Colon (tissue), 2 donors: Measurements from ENCODE around the gene TRIM61.
"Not testable (repeated sequence)": the region's sequence is repeated elsewhere in the genome, so short reads cannot be mapped to it uniquely, and the experiment has no call there.

Experiments used
- FAIRE-seq: peaks from 2 replicates; lab custom pipeline; 2012; peaks lifted over from hg19 to GRCh38; lab: Jason Lieb, UNC
- donor health status: control.
- donor health status: control.

The TRIM61 gene

DNA sequence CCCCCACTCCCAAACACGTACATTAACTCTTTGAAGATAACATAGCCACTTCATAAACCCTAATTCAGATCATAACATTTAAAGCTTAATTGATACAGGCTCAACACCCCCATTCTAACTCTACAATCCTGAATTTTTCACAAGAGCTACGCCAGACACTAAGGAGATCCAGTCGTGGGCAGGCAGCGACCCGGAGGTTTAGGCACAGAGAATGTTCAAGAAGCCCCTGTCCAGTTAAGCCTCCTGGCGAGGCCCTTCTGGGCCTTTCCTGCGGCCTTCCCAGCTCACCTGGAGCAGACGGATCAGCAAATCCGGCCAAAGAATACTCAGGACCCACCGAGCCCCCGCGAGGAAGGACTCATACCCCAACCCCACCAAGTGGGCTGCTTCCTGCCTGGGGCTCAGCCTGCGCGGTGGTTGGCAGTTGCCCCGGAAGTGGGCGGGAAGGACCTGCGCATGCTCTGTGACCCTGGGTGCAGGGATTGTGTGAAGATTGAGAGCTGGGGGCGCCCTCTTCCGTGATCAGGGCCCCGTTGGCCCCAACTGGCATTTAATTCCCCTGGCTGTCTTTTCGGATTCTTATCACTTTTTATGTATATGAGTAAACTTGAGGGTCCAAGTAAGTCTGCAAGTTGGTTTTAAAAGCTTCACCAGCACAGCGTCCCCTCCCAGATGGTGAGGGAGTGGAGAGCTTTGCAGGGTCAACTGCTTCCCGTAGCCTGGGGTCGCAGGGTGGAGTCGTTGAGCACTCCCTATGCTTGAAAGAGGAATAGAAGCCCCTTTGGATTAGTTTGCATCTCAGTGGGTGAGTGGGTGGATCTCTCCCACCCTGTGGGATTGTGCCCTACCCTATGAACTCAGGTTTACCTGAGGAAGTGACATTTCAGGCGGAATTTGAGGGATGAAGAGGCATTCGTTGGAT, at the start of gene TRIM61:
Gene TRIM61, minus strand, starts transcription at position 415 of the 922 bp plus-strand sequence. CDS start 7,655 bp downstream, outside the sequence.
- no peak for FAIRE-seq

DNA sequence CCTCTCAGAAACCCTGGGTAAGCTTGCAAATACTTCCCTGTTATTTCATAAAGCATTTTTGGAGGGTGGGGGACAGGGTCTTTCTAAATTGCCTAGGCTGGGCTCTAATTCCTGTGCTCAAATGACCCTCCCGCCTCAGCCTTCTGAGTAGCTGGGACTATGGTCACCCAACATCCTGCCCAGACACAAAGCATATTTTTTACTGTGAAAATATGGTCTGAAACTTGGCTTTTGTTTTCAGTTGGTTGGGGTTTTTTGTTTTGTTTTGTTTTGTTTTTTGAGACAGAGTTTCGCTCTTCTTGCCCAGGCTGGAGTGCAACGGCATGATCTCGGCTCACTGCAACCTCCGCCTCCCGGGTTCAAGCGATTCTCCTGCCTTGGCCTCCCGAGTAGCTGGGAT, 48.3 kb upstream of the TRIM61 start:
- FAIRE-seq = not testable (repeated sequence)

DNA sequence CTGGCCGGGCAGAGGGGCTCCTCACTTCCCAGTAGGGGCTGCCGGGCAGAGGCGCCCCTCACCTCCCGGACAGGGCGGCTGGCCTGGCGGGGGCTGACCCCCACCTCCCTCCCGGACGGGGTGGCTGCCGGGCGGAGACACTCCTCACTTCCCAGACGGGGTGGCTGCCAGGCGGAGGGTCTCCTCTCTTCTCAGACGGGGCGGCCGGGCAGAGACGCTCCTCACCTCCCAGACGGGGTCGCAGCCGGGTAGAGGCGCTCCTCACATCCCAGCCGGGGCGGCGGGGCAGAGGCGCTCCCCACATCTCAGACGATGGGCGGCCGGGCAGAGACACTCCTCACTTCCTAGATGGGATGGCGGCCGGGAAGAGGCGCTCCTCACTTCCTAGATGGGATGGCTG, 42.5 kb upstream of the TRIM61 start:
- FAIRE-seq = not testable (repeated sequence)

DNA sequence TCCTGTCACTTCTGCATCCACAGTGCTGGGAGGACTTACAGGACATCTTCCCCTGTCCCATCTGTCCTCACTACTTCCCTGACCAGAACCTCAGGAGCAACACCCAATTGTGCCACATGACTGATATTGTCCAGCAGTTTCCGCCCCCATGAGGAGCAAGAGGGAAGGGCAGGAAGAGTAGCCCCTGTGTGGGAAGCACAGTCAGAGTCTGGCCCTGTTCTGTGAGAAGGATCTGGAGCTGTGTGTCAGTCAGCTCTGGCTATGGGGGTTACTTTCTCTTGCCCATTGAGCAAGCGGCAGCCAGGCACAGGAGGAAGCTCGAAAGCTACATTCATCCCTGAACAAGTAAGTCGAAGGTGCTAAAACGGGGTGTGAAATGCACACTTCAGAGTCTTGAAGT, 39.5 kb upstream of the TRIM61 start:
- FAIRE-seq = no peak

GRCh38 chr4:165013691-165014090, 36.2 kb upstream of the TRIM61 start:
- no peak for FAIRE-seq

- FAIRE-seq = no peak
Observed at GRCh38 chr4:165011403-165011802, 33.9 kb upstream of the TRIM61 start.

GRCh38 chr4:165010991-165011390, 33.5 kb upstream of the TRIM61 start:
- FAIRE-seq = no peak

DNA sequence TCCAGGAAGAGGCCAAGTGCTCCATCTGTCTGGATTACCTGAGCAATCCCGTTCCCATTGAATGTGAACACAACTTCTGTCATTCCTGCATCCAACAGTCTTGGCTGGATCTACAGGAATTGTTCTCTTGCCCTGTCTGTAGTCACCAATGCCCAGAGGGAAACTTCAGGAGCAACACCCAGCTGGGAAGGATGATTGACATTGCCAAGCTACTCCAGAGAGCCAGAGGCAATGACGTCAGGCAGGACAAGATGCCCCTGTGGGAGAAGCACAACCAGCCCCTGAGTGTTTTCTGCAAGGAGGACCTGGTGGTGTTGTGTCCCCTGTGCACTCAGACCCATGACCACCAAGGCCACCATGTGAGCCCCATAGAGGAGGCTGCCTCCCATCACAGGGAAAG, 33.0 kb upstream of the TRIM61 start:
- no peak for FAIRE-seq

- no peak for FAIRE-seq
Observed at GRCh38 chr4:165009493-165010227, 32.2 kb upstream of the TRIM61 start.

GRCh38 chr4:165006886-165007285, 29.4 kb upstream of the TRIM61 start:
- no peak for FAIRE-seq

- no peak for FAIRE-seq
Observed at GRCh38 chr4:165006456-165006855, 29.0 kb upstream of the TRIM61 start.

GRCh38 chr4:165005352-165005925, 28.0 kb upstream of the TRIM61 start:
- FAIRE-seq = no peak

DNA sequence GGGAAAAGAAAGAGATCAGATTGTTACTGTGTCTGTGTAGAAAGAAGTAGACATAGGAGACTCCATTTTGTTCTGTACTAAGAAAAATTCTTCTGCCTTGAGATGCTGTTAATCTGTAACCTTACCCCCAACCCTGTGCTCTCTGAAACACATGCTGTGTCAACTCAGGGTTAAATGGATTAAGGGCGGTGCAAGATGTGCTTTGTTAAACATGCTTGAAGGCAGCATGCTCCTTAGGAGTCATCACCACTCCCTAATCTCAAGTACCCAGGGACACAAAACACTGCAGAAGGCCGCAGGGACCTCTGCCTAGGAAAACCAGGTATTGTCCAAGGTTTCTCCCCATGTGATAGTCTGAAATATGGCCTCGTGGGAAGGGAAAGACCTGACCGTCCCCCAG, 24.5 kb upstream of the TRIM61 start:
- not testable (repeated sequence) for FAIRE-seq

DNA sequence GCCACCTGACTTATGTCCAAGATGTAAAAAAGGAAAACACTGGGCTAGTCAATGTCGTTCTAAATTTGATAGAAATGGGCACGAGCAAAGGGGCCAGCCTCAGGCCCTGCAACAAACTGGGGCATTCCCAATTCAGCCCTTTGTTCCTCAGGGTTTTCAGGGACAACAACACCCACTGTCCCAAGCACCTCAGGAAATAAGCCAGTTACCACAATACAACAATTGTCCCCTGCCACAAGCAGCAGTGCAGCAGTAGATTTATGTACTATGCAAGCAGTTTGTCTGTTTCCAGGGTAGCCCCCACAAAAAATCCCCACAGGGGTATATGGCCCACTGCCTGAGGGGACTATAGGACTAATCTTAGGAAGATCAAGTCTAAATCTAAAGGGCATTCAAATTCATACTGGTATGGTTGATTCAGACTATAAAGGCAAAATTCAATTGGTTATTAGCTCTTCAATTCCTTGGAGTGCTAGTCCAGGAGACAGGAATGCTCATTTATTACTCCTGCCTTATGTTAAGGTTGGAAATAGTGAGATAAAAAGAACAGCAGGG, 21.1 kb upstream of the TRIM61 start:
- FAIRE-seq = not testable (repeated sequence)

- no peak for FAIRE-seq
Observed at GRCh38 chr4:164997941-164998340, 20.5 kb upstream of the TRIM61 start.

DNA sequence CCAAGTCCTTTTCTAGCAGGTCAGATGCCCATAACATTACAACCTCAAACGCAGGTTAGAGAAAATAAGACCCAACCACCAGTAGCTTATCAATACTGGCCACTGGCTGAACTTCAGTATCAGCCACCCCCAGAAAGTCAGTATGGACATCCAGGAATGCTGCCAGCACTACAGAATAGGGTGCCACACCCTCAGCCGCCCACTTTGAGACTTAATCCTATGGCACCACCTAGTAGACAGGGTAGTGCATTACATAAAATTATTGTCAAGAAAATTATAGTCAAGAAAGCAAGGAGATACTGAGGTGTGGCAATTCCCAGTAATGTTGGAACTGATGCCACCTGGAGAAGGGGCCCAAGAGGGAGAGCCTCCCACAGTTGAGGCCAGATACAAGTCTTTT, 19.9 kb upstream of the TRIM61 start:
- FAIRE-seq = no peak

DNA sequence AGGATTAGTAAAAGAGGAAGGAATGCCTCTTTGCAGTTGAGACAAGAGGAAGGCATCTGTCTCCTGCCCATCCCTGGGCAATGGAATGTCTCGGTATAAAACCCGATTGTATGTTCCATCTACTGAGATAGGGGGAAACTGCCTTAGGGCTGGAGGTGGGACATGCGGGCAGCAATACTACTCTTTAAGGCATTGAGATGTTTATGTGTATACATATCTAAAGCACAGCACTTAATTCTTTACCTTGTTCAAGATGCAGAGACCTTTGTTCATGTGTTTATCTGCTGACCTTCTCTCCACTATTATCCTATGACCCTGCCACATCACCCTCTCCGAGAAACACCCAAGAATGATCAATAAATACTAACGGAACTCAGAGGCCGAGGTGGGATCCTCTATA, 18.7 kb upstream of the TRIM61 start:
- not testable (repeated sequence) for FAIRE-seq

DNA sequence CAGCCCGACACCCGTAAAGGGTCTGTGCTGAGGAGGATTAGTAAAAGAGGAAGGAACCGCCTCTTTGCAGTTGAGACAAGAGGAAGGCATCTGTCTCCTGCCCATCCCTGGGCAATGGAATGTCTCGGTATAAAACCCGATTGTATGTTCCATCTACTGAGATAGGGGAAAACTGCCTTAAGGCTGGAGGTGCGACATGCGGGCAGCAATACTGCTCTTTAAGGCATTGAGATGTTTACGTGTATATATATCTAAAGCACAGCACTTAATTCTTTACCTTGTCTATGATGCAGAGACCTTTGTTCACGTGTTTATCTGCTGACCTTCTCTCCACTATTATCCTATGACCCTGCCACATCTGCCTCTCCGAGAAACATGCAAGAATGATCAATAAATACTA, 13.3 kb upstream of the TRIM61 start:
- FAIRE-seq = not testable (repeated sequence)

- FAIRE-seq = no peak
Observed at GRCh38 chr4:164989471-164989870, 12.0 kb upstream of the TRIM61 start.

DNA sequence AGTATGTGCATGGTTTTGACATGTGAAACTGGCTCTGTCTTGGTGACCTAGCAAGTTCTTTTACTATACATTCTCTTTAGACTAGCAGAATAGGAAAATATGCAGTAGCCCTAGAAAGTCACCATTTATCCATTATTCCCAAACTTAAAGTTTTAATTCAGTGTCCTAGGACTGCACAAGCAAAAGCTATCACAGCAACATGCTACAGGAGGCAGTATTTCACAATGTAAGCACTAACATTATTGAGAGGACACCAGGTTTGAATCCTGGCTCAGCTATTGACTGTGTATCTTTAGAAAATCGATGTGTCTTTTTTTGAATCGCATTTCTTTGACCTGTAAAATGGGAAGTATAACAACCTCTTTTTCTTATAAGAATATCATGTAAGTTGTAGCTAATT, 5.5 kb downstream of the TRIM61 start:
- not testable (repeated sequence) for FAIRE-seq

GRCh38 chr4:164959896-164960295, 17.6 kb downstream of the TRIM61 start:
- FAIRE-seq = no peak

GRCh38 chr4:164959421-164959820, 18.0 kb downstream of the TRIM61 start:
- not testable (repeated sequence) for FAIRE-seq
